Heart left ventricle (tissue), 16 donors: ENCODE results near the gene RELCH. TPM values are rescaled to one million over a fixed set of nuclear protein-coding genes. Genes with fewer than 3 reads are reported as not detected.

Experiments used
- ATAC-seq, 4 donors: fragments of 200-7000 bp; cut with Tn5 transposase; one replicate each; pipeline ENCODE4 v1.9.1; 2020 to 2022; ENCODE audit warnings: moderate library complexity in 4 of 4, mild to moderate bottlenecking in 3 of 4, moderate number of reproducible peaks in 1 of 4
- DNase-seq, 5 donors: peaks; one replicate each; pipeline ENCODE4 v3.0.0-alpha.2; 2020
- H3K27ac ChIP-seq, 12 donors: fragments of 200-600 bp; sonication (generic) in 4 of 12; one replicate each; pipeline versions ENCODE4 v1.5.0 to v1.8.0; 2016 to 2022; ENCODE audit warnings: mild to moderate bottlenecking in 2 of 12
- H3K27me3 ChIP-seq, 9 donors: fragments of 200-600 bp; sonication (generic) in 2 of 9; one replicate each; pipeline versions ENCODE4 v1.5.1 to v1.8.0; 2016 to 2022; ENCODE audit warnings: mild to moderate bottlenecking in 3 of 9
- H3K36me3 ChIP-seq, 9 donors: fragments of 200-600 bp; sonication (generic) in 2 of 9; one replicate each; pipeline versions ENCODE4 v1.5.0 to v1.8.0; 2018 to 2022; ENCODE audit warnings: mild to moderate bottlenecking in 2 of 9
- H3K4me1 ChIP-seq, 12 donors: fragments of 200-600 bp; sonication (generic) in 4 of 12; one replicate each; pipeline versions ENCODE4 v1.5.0 to v1.8.0; 2016 to 2022; ENCODE audit warnings: mild to moderate bottlenecking in 3 of 12
- H3K4me3 ChIP-seq, 12 donors: fragments of 200-600 bp; sonication (generic) in 4 of 12; one replicate each; pipeline versions ENCODE4 v1.5.0 to v1.8.0; 2017 to 2022; ENCODE audit warnings: mild to moderate bottlenecking in 9 of 12, moderate library complexity in 4 of 12
- H3K9me3 ChIP-seq, 12 donors: fragments of 200-600 bp; sonication (generic) in 4 of 12; one replicate each; pipeline versions ENCODE4 v1.5.0 to v1.8.0; 2016 to 2022; ENCODE audit warnings: mild to moderate bottlenecking in 1 of 12
- CTCF ChIP-seq, 12 donors: fragments of 200-600 bp; sonication (generic) in 4 of 12; IDR thresholded peaks; one replicate each; pipeline versions ENCODE4 v1.5.0 to v1.8.0; 2018 to 2022; ENCODE audit warnings: antibody characterized with exemption in 12 of 12, mild to moderate bottlenecking in 5 of 12
- POLR2A ChIP-seq, 2 donors: fragments of 450-650 bp; IDR thresholded peaks; one replicate each; pipeline ENCODE4 v1.6.1; 2017; ENCODE audit warnings: antibody characterized with exemption in 2 of 2, mild to moderate bottlenecking in 2 of 2, moderate library complexity in 2 of 2
- WGBS, 4 donors: extraction: QIAGEN DNeasy Blood & Tissue Kit in 2 of 4; methylation state at CpG; one replicate each; pipeline versions ENCODE4 v1.1.5 to v1.1.7; 2013 to 2018; 5-methylcytosine and 5-hydroxymethylcytosine counted together
- intact Hi-C, 10 donors: fragments of 100-400 bp; cut with DNase I; formaldehyde crosslinking; loops; one replicate each; pipeline versions ENCODE4 v1.11.1 to v1.14.2; 2022
- polyA plus RNA-seq, 2 donors: library from polyadenylated mRNA; stranded (reverse); fragments of 200-250 nt; gene quantifications; one replicate each; pipeline ENCODE4 v1.2.3, GENCODE V29; 2013
- total RNA-seq, 9 donors: library from RNA; depleted of rRNA in 2 of 9; stranded (reverse); fragments of >200 nt in 2 of 9; fragmentation: NEBNext Ultra II Directional in 3 of 9; extraction: Animal tissue kit (Norgen Biotek cat#: 25700) in 3 of 9; gene quantifications; one replicate each; pipeline versions ENCODE4 v1.1.0 to v1.2.4, GENCODE V29; 2016 to 2023
- donor health status: ischemic (EF 13 %, LVEDD 7.1; RV severe dilation, severe dysfunction).
- donor health status: healthy with polysubstance abuse.
- donor health status: DM: no; HTN: yes; CAD: no.
- donor health status: DM: no; HTN: no; CAD: no.
- donor health status: ischemic (EF 25% LVEDD 6.9; RV normal size, moderate dysfunction).
- donor health status: ischemic (EF 25% LVEDD 5.7; RV mildly dilated, moderate dysfunction).
- donor health status: healthy.
- donor health status: DM: yes; HTN: yes; CAD: no.
- donor health status: ischemic (EF 35%, LVEDD 5.7; RV mildly dilated, moderate dysfunction).
- donor health status: nonischemic (EF 11% LVEDD 7.7; RV severe dilation, severe dysfunction).
- donor health status: DM: yes; HTN: yes; CAD: no.
- donor health status: PGD.
- donor health status: ischemic (EF 29% LVEDD 5.4; RV normal size, mild dysfunction).
- donor health status: nonischemic (EF 23%, LVEDD 6.1; RV moderate dilation, normal function).

The RELCH gene
- total and polyA plus RNA-seq, 11 donors = 7.4 to 24.8 (median 14.3) TPM

GRCh38 chr18:62343316-62343715 is 156.3 kb downstream of the RELCH start:
- no peak for DNase-seq
- H3K27ac ChIP-seq = no peak overlapping the region
- no peaks in the 10 kb centered on the region for H3K9me3 ChIP-seq
- intact Hi-C loops = no loop called here
- H3K36me3 ChIP-seq = no peaks in the 10 kb centered on the region
- TF ChIP-seq POLR2A (IDR thresholded peaks at IDR 0.05) (no peak), CTCF (IDR thresholded peaks at IDR 0.05) (no peak)
- ATAC-seq = no peak
- H3K4me3 ChIP-seq = no peak overlapping the region
- peaks cover 0 to 8% (median 0%) of the 10 kb centered on the region in 9 donors for H3K27me3 ChIP-seq
- WGBS, 4 donors = 92 to 95% (median 93%) methylated on average over 8 of the region's 8 CpGs
- peaks cover 0 to 7% (median 0%) of the 10 kb centered on the region in 12 donors for H3K4me1 ChIP-seq

GRCh38 chr18:62345909-62346308 is 158.9 kb downstream of the RELCH start:
- 84 to 94% (median 93%) methylated on average over 2 of the region's 2 CpGs for WGBS, 4 donors
- Histone ChIP-seq H3K4me1 (no peaks in the 10 kb centered on the region), H3K27ac (no peak overlapping the region), H3K36me3 (no peaks in the 10 kb centered on the region), H3K9me3 (no peaks in the 10 kb centered on the region), H3K4me3 (no peak overlapping the region), H3K27me3 (peaks cover 0 to 1% (median 0%) of the 10 kb centered on the region in 9 donors)
- ATAC-seq (no peak), DNase-seq (no peak)
- TF ChIP-seq CTCF (IDR thresholded peaks at IDR 0.05) = no peak
- no peak for TF ChIP-seq POLR2A (IDR thresholded peaks at IDR 0.05)
- intact Hi-C loops = no loop called here

- no peak for TF ChIP-seq CTCF (IDR thresholded peaks at IDR 0.05)
- TF ChIP-seq POLR2A (IDR thresholded peaks at IDR 0.05) = no peak
- Histone ChIP-seq H3K4me3 (no peak overlapping the region), H3K27me3 (no peaks in the 10 kb centered on the region), H3K4me1 (no peaks in the 10 kb centered on the region), H3K9me3 (no peaks in the 10 kb centered on the region), H3K36me3 (no peaks in the 10 kb centered on the region), H3K27ac (no peak overlapping the region)
- no peak for DNase-seq
- intact Hi-C loops = no loop called here
- WGBS, 4 donors = 62 to 80% (median 66%) methylated on average over 7 of the region's 7 CpGs
- no peak for ATAC-seq
Measured at GRCh38 chr18:62346333-62347088, 159.5 kb downstream of the RELCH start.

GRCh38 chr18:62347089-62347506 is 160.0 kb downstream of the RELCH start:
- 59 to 70% (median 65%) methylated on average over 6 of the region's 6 CpGs for WGBS, 4 donors
- no peaks in the 10 kb centered on the region for H3K27me3 ChIP-seq
- no peak overlapping the region for H3K27ac ChIP-seq
- no peak overlapping the region for H3K4me3 ChIP-seq
- TF ChIP-seq CTCF (IDR thresholded peaks at IDR 0.05) = no peak
- no peak for TF ChIP-seq POLR2A (IDR thresholded peaks at IDR 0.05)
- ATAC-seq = no peak
- DNase-seq = no peak
- H3K36me3 ChIP-seq = no peaks in the 10 kb centered on the region
- H3K9me3 ChIP-seq = no peaks in the 10 kb centered on the region
- intact Hi-C loops = no loop called here
- H3K4me1 ChIP-seq = no peaks in the 10 kb centered on the region
